Stimulated activated memory B cell treated with anti-CD40 and anti-IgM and Interleukin-4, amounts not matched to agents 10 μg/mL and 1 μg/mL and 100 μg/mL, for 72 hours (primary cell): Measurements from ENCODE around the gene CTTNBP2NL.

ENCODE experiments used
- ATAC-seq: fragments of 150-1000 bp; cut with Tn5 transposase; 2 replicates; pipeline ENCODE4 v1.10.0; 2021
- H3K27ac Mint-ChIP-seq: one replicate; pipeline ENCODE4 v1.8.0; 2022; ENCODE audit warnings: mild to moderate bottlenecking, mixed read lengths
- H3K27me3 Mint-ChIP-seq: one replicate; pipeline ENCODE4 v1.8.0; 2022; ENCODE audit warnings: mixed read lengths
- H3K36me3 Mint-ChIP-seq: one replicate; pipeline ENCODE4 v1.8.0; 2022; ENCODE audit warnings: mixed read lengths
- H3K4me1 Mint-ChIP-seq: one replicate; pipeline ENCODE4 v1.8.0; 2022; ENCODE audit warnings: mixed read lengths
- H3K4me3 Mint-ChIP-seq: one replicate; pipeline ENCODE4 v1.8.0; 2022; ENCODE audit warnings: mild to moderate bottlenecking, moderate library complexity, mixed read lengths
- H3K9me3 Mint-ChIP-seq: one replicate; pipeline ENCODE4 v1.8.0; 2022; ENCODE audit warnings: mixed read lengths

Gene CTTNBP2NL

GRCh38 chr1:112510340-112510739 is 114.3 kb downstream of the CTTNBP2NL start:
- no peak overlapping the region for H3K4me3 Mint-ChIP-seq
- no peaks in the 10 kb centered on the region for H3K9me3 Mint-ChIP-seq
- ATAC-seq, result no peak
- no peak overlapping the region for H3K27ac Mint-ChIP-seq
- peaks cover 21% of the 10 kb centered on the region for H3K27me3 Mint-ChIP-seq
- H3K36me3 Mint-ChIP-seq, result no peaks in the 10 kb centered on the region
- H3K4me1 Mint-ChIP-seq, result peaks cover 8% of the 10 kb centered on the region
